NT2/D1 (cell line): ENCODE data around the gene OR7G1.

Experiments
- YY1 ChIP-seq: IDR thresholded peaks from 2 replicates; pipeline ENCODE4 v1.6.1; 2011; ENCODE audit not compliant: insufficient read length, insufficient read depth
- ZNF274 ChIP-seq: IDR thresholded peaks from 2 replicates; pipeline ENCODE4 v1.6.1; 2011; ENCODE audit warnings: mild to moderate bottlenecking, low read depth, low read length

DNA sequence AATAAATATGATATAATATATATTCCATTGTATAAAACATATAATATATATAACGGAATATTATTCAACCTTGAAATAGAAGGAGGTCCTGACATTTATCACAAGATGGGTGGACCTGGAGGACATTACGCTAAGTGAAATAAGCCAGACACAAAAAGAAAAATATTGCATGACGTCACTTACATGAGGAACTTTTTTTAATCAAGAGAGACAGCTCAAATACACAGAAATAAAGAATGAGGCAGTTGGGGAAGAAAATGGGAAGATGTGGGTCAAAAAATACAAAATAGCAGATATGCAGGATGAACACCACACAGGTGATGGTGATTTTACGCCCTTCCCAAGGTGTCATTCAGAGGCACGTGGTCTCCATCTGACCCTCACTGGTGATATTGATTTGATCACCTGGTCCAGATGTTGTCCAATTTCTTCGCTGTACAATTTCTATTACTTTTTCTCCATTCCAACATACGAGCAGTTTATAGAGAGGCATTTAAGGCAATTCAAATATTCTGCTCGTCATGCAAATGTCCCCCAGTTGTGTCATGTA, 24.1 kb upstream of the OR7G1 start:
- no peak for TF ChIP-seq ZNF274
- no peak for TF ChIP-seq YY1
